ENCODE measurements around the gene PPARA. TPM values are rescaled to one million over a fixed set of nuclear protein-coding genes. Genes with fewer than 3 reads are reported as not detected.

The PPARA gene
- total RNA-seq, 1 experiment from 2014 or later, result 1.7 TPM

DNA sequence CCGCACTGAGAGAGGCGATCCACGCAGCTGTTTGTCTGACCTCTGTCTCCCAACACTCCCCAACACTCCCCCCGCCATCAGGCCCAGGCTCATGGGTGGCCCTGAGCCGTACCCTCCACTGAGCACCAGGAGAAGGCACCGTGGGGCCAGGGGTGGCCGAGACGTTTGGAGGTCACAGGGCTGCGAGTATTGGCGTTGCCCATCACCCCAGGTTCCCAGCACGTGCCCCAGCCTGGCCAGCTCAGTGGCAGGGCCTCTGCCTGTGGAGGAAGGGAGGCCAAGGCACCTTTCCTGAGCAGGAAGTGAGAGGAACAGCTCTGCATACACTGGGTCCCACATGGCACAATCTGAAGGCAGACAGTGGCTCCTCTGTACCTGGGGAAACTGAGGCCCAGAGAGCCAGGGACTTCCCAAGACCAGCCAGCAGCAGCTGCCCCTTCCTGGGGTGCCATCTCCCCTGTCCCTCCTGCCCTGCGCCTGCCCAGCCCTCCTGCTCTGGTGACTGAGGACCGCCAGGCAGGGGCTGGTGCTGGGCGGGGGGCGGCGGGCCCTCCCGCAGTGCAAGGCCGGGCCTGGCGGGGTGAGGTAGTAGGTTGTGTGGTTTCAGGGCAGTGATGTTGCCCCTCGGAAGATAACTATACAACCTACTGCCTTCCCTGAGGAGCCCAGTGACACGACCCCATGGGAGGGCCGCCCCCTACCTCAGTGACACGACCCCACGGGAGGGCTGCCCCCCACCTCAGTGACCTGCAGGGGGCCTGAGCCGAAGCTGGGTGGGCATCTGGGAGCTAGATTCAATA lies 37.0 kb upstream of the PPARA start:
- DNase-seq (ENCODE audit: low spot score), result no peak
- in situ Hi-C loops (cut with HindIII; ENCODE audit: low sequenced_read_pairs), result no loop called here

DNA sequence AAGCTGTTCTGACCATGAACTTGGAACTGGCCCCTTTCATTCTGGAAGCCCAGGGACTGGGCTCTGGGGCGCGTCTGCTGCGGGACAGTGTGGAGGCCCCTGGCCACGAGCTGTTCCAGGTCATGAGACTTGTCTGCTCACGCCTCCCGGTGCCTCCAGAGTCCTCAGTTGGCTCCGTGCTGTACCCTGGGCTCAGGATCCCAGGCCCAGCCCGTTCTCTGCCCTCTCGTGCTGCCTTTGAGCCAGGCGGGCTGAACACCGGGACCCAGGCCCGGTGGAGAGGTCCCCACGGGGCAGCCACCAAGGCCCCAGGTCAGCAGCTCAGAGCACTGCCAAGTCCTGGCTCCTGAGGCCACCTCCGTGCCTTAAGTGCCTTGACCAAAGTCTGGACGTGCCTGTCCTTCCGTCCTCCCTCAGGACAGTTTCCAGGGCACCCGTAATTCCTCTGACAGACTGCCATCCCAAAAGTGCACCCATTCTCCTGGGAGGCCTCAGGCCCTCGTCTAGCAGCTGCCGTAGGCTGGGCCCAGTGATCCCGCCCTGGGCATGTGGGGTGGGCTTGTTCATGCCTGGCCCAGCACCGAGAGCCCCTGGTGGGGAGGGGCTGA lies 36.3 kb upstream of the PPARA start:
- in situ Hi-C loops (cut with HindIII; ENCODE audit: low sequenced_read_pairs), result no loop called here
- DNase-seq (ENCODE audit: low spot score), result peak; percentile 21

DNA sequence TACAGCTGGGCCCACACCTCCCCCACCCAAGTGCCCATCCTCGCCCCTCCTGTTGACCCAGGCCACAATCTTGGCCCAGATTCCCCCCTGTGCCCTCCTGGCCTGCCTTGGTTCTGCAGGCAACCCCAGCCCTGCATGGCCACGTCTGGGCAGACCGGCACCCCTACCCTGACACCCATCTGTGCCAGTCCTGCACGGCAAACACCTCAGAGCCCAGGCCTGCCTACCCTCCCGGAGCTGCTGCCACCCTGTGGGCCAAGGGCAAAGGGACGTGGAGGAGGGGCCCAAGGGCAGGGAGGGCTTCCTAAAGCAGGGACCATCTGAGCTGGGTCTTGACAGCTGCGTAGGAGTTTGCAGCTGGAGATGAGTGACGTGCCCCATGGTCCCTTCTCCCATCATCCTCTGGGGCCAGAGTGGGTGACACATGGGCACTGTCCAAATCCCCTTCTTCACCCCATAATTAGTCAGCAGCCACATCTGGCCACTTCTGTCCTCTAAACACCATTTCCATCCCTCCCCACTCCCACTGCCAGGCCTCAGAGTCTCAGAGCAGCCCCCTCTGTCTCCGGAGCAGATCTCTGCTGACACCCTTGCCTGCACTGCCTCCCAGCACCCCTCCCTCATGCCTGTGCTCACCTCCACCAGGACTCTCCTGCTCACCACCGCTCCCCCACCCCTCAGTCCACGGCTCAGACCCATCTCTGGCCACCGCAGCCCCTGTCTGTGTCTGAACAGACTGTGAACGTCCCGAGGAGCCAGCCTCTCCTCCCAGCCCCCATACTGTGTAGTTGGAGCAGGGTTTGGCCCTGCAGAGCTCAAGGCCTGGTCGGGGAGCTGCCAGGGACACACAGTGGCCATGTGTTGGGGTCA lies 35.6 kb upstream of the PPARA start:
- in situ Hi-C loops (cut with HindIII; ENCODE audit: low sequenced_read_pairs), result no loop called here

GRCh38 chr22:46115388-46115678 lies 35.0 kb upstream of the PPARA start:
- in situ Hi-C loops (cut with HindIII; ENCODE audit: low sequenced_read_pairs), result no loop called here
- DNase-seq (ENCODE audit: low spot score), result peak; percentile 34

More for the DNA sequence above, 35.6 kb upstream of the PPARA start:
- peak; percentile 13 for DNase-seq (ENCODE audit: low spot score)

DNA sequence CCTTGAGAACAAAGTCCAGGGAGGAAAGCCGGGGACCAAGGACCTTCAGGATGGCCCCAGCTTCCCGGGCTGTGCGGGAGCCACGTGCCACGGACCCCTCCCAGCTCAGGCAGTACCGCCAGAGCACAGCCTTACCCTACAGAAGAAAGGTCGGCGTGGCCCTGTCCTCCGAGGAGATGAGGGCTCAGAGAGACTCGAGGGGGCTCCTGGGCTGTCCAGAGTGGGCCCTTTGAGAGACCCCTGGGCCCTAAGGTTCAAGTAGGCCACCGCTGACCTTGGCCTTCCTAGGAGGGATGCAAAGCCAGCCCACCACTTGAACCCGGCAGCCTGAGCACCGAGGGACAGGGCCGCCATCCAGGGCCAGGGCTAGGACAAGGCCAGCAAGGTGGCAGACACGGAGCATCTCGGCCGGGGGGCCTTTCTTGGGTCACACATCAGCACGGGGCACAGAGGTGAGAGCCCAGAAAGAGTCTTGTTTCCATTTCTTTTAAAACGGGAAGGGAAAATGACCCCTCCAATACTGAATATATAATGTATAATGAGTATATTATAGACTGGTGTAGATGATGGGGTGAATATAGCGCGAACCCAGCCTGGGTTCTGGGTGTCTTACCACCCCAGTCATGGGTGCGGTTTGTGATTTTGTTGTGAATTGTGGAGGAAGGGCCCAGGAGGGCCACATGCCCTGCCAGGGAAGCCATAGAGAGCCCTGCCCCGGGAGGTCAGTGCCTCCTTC lies 34.4 kb upstream of the PPARA start:
- in situ Hi-C loops (cut with HindIII; ENCODE audit: low sequenced_read_pairs), result no loop called here
- DNase-seq (ENCODE audit: low spot score), result peak; percentile 16

- DNase-seq (ENCODE audit: low spot score), result peak; percentile 90
- in situ Hi-C loops (cut with HindIII; ENCODE audit: low sequenced_read_pairs), result no loop called here
Observed at GRCh38 chr22:46116491-46116958, 33.8 kb upstream of the PPARA start.

- DNase-seq (ENCODE audit: low spot score), result no peak
- in situ Hi-C loops (cut with HindIII; ENCODE audit: low sequenced_read_pairs), result no loop called here
Observed at GRCh38 chr22:46117206-46118199, 32.8 kb upstream of the PPARA start.

GRCh38 chr22:46119093-46119728 lies 31.1 kb upstream of the PPARA start:
- in situ Hi-C loops (cut with HindIII; ENCODE audit: low sequenced_read_pairs), result no loop called here
- DNase-seq (ENCODE audit: low spot score), result no peak

- peak; percentile 50 for DNase-seq (ENCODE audit: low spot score)
- in situ Hi-C loops (cut with HindIII; ENCODE audit: low sequenced_read_pairs), result loop anchor here (10.0 kb wide), 1 partner anchor 115 kb away; no protein-coding TSS in a partner anchor
Observed at GRCh38 chr22:46119729-46120419, 30.5 kb upstream of the PPARA start.

- in situ Hi-C loops (cut with HindIII; ENCODE audit: low sequenced_read_pairs), result loop anchor here (10.0 kb wide), 1 partner anchor 116 kb away; no protein-coding TSS in a partner anchor
- DNase-seq (ENCODE audit: low spot score), result no peak
Observed at GRCh38 chr22:46120420-46120737, 29.9 kb upstream of the PPARA start.

GRCh38 chr22:46121079-46121478 lies 29.2 kb upstream of the PPARA start:
- in situ Hi-C loops (cut with HindIII; ENCODE audit: low sequenced_read_pairs), result loop anchor here (10.0 kb wide), 1 partner anchor 116 kb away; no protein-coding TSS in a partner anchor
- no peak for DNase-seq (ENCODE audit: low spot score)

- in situ Hi-C loops (cut with HindIII; ENCODE audit: low sequenced_read_pairs), result loop anchor here (10.0 kb wide), 1 partner anchor 117 kb away; no protein-coding TSS in a partner anchor
- DNase-seq (ENCODE audit: low spot score), result no peak
Observed at GRCh38 chr22:46121523-46122287, 28.6 kb upstream of the PPARA start.

GRCh38 chr22:46122511-46122971 lies 27.8 kb upstream of the PPARA start:
- DNase-seq (ENCODE audit: low spot score), result no peak
- in situ Hi-C loops (cut with HindIII; ENCODE audit: low sequenced_read_pairs), result loop anchor here (10.0 kb wide), 1 partner anchor 118 kb away; no protein-coding TSS in a partner anchor

GRCh38 chr22:46122980-46123693 lies 27.2 kb upstream of the PPARA start:
- no peak for DNase-seq (ENCODE audit: low spot score)
- in situ Hi-C loops (cut with HindIII; ENCODE audit: low sequenced_read_pairs), result loop anchor here (10.0 kb wide), 1 partner anchor 118 kb away; no protein-coding TSS in a partner anchor

DNA sequence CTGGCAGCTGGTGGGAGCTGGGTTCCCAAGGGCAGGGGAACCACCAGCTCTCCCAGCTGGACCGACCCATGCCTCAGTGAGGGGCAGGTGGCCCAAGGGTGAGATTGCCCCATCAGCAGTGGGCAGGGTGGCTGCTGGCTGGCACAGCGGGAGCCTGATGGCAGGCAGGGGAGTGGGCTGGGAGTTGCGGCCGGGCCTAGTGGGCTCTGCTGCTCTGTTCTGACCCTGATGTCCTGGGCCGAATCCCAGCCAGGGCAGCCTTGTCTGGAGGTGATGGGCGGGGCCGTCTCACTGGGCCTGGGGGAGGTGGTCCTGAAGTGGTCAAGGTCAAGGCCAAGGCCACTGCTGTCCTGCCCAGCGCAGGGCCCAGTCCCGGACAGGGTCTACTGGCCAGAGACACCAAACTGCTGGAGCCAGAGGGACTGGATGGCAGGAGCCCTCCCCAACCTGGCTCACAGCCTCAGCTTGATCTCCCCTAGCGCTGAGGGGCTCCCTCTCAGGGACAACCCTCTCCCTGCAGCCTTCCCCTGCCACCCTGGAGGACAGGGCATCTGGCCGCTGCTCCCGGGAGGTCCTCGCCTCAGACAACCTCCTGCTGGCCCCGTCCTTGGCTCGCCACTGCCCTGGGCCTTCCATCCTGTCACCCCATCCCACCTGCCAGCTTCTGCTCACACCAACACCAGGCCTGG lies 26.5 kb upstream of the PPARA start:
- in situ Hi-C loops (cut with HindIII; ENCODE audit: low sequenced_read_pairs), result loop anchor here (10.0 kb wide), 1 partner anchor 119 kb away; no protein-coding TSS in a partner anchor
- no peak for DNase-seq (ENCODE audit: low spot score)
